ENCODE data around the gene VSIG10L.

VSIG10L gene

DNA sequence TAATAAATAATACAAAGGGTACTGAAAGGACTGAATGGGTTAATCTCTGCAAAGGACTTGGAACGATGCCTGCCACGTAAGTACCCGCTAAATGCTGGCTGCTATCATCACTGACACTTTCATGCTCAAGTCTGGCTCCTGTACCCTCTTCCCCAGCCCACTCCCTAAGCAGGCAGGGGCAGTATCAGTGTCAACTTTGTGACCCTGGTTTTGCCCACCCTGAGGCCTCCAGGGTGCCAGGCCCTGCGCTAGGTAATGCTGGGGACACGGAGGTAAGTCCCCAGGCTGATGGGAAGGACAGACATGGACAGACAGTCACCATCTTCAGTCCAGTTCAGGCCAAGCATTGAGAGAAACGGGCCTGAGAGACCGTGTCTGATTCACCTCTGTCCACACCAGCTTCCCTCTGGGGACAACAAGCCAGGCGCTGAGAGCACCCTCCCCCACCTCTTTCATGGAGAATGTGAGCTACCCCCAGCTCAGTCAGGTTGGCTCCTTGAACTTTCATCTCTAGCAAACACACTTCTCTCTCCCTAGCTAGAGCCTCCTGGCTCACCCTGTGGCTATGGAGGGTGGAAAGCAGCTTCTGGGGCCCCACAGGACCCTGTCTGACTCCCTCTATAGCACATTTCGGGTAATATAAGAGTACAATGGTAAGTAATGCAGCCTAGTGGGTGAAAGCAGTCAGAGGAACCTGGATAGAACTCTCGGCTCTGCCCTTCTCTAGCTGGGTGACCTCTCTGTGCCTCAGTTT is 23.4 kb upstream of the VSIG10L start:
- FAIRE-seq = no peak

GRCh38 chr19:51364200-51365106 is 22.5 kb upstream of the VSIG10L start:
- no peak for FAIRE-seq

GRCh38 chr19:51361239-51361638 is 19.3 kb upstream of the VSIG10L start:
- no peak for FAIRE-seq

DNA sequence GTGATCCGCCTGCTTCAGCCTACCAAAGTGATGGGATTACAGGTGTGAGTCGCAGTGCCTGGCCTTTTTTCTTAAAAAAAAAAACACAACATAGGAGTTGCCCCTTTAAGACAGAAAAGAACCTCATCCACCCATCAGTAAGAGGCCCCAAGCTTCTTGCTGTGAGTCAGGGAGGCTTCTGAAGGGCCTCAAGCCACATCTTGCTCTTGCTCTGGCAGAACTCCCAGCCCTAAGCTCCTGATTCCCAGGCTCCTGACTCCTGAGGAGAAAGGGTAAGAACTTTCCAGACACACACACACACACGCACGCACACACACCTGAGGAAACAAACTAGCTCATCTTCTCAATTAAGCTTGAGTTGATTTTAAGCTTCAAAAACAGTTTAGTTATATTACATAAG is 17.4 kb upstream of the VSIG10L start:
- FAIRE-seq = no peak

- FAIRE-seq = no peak
Measured at GRCh38 chr19:51357952-51358351, 16.0 kb upstream of the VSIG10L start.

GRCh38 chr19:51356159-51356801 is 14.3 kb upstream of the VSIG10L start:
- FAIRE-seq = no peak

DNA sequence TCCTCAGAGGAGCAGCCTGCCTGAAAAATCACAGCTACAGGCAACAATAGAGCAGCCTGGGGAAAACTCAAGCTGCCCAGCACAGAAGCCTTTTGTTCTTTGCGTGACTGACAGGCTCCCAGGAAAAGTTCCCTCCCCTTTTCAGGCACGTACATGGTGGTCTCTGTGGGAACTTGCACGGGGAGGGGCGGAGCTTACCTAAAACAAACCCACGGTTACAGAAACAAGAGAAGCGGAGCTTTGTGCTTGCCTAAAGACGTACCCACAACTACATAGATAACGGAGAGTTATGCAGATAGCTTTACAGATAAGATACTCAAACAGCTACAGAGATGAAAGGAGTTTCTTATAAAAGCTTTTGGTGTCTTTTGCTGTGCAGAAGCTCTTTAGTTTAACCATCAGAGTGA is 12.8 kb upstream of the VSIG10L start:
- no peak for FAIRE-seq

GRCh38 chr19:51354103-51354741 is 12.3 kb upstream of the VSIG10L start:
- FAIRE-seq = no peak

DNA sequence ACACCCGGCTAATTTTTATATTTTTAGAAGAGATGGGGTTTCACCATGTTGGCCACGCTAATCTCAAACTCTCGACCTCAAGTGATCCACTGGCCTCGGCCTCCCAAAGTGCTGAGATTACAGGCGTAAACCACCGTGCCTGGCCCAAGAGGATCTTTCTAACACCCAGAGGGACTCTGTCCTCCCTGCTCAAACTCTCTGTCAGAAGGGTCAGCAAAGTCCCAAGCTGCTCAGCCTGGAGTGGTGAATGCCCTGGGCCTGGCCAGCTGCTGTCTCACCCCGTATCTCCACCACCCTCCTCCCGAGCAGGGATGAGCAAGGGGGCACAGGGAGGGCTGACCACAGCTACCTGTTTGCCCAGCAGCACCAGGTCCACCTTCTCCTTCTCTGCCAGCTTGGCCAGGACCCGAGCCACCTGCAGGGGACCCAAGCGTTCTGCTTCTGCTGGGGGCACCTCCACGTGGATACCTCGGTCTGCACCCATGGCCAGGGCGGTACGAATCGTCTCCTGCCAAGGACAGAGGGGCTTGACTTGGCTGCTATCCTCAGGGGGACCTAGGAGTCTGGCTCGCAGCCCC is 10.9 kb upstream of the VSIG10L start:
- FAIRE-seq = no peak

- FAIRE-seq = no peak
Measured at GRCh38 chr19:51351266-51351990, 9.5 kb upstream of the VSIG10L start.

- FAIRE-seq = no peak
Measured at GRCh38 chr19:51347209-51347928, 5.4 kb upstream of the VSIG10L start.

GRCh38 chr19:51346742-51347141 is 4.8 kb upstream of the VSIG10L start:
- no peak for FAIRE-seq

- no peak for FAIRE-seq
Measured at GRCh38 chr19:51345076-51345620, 3.2 kb upstream of the VSIG10L start.

DNA sequence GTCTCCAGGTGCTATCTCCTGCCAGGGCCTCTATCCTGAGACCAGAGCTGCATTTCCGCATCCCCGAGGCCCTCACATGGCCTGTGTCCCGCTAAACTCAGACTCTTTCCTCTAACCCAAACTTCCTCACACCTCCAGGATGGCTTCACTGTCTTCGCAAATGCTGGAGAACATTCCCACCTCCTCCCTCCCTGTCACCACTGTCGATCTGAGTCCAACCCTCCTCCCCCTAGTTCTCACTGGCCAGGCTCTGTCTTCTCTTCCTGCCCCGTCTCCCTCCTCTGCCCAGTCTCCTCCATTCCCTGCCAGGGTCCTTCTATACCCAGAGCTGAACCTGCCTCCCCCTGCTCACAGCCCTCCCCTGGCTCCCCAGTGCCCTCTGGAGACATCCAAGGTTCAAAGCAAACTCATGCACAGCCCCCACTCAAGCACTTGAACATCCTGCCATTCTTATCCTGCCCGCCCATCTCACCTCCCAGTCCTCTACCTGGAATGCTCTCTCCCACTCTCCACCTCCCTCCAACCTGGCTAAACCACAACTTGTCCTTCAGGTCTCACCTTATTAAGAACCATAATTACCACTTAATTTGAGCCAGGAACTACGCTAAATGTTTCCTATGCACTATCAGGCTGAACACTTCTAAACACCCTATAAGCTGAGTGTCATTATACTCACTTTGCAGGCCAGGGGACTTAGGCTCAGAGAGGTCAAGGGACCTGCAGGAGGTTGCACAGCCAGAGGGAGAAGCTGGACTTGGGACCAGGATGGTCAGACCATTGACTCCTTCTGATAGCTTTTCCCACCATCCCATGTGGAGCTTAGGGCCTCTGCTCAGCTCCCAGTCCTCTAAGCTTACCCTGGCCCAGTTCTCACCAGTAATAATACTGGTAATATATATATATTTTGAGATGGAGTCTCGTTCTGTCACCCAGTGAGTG is 961 bp upstream of the VSIG10L start:
- FAIRE-seq = no peak

DNA sequence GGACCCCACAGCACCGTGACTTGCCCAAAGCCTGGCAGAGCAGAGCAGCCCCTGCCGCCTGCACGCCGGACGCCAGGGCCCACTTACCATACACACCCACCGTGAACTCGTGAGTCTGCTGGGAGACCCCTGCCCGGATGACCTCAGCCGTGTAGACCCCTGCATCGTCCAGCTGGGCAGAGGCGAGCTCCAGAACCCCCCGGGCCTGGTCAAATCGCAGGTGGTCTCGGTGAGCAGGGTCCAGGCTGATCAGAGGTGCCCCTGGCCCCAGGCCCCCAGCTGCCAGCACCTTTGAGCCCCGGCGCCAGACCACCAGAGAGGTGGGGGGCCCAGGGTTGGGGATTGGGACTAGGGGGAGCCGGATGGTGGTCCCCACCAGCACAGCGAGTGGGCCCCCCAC is 873 bp downstream of the VSIG10L start:
- no peak for FAIRE-seq

GRCh38 chr19:51339687-51340656 is 2.0 kb downstream of the VSIG10L start:
- no peak for FAIRE-seq

- FAIRE-seq = no peak
Measured at GRCh38 chr19:51339313-51339686, 2.6 kb downstream of the VSIG10L start.

DNA sequence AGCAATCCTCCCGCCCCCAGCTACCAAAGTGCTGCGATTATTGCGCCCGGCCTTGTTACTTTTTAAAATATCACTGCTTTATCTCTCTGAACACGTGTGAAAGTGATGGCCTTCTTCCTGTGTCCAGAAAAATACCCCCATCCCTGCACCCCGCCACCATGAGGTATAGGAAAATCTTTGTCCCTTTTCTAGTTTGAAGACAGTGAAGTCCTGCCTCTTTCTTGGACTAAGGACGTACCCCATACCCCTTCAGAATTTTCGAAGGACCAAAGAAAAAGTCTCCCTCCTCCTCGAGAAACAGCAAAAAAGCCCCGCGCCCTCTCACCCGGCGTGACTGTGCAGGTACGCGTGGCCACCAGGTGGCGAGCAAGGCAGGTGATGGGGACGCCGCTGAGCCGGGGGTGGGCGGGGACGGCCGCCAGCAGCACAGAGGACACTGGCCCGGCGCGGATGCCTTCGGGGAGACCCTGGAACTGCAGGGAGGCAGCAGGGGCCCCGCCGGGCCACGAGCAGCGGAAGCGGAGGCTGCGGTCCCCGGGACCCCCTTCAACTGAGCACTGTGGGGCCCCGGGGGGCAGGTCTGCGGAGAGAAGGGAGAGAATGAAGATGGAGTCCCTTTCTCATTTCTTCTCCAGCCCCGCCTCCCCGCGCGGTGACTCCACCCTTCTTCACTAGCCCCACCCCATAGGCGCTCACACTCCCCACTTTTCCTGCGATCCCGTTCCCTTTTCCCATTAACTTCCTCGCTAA is 3.2 kb downstream of the VSIG10L start:
- FAIRE-seq = no peak

Measured in A204.1 (cell line).